ENCODE measurements around the gene NRCAM.
A peak's percentile ranks its signal among the peaks of the same experiment; 100 is the strongest.

NRCAM gene

GRCh38 chr7:108226816-108227299 is 229.4 kb downstream of the NRCAM start:
- Histone ChIP-seq H3K27me3 (ENCODE audit: insufficient read depth, poor library complexity, severe bottlenecking) (no peaks in the 10 kb centered on the region), H3K9me3 (ENCODE audit: severe bottlenecking) (no peaks in the 10 kb centered on the region), H3K27ac (ENCODE audit: poor library complexity, severe bottlenecking) (no peak overlapping the region), H3K36me3 (ENCODE audit: low read depth) (no peaks in the 10 kb centered on the region), H3K4me1 (ENCODE audit: insufficient read depth, poor library complexity, severe bottlenecking) (no peaks in the 10 kb centered on the region), H3K4me3 (ENCODE audit: severe bottlenecking) (no peak overlapping the region)
- no peak for DNase-seq (ENCODE audit: low spot score)
- TF ChIP-seq, protein P1, sequence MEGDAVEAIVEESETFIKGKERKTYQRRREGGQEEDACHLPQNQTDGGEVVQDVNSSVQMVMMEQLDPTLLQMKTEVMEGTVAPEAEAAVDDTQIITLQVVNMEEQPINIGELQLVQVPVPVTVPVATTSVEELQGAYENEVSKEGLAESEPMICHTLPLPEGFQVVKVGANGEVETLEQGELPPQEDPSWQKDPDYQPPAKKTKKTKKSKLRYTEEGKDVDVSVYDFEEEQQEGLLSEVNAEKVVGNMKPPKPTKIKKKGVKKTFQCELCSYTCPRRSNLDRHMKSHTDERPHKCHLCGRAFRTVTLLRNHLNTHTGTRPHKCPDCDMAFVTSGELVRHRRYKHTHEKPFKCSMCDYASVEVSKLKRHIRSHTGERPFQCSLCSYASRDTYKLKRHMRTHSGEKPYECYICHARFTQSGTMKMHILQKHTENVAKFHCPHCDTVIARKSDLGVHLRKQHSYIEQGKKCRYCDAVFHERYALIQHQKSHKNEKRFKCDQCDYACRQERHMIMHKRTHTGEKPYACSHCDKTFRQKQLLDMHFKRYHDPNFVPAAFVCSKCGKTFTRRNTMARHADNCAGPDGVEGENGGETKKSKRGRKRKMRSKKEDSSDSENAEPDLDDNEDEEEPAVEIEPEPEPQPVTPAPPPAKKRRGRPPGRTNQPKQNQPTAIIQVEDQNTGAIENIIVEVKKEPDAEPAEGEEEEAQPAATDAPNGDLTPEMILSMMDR (IDR thresholded peaks at IDR 0.05; ENCODE audit: poor library complexity, severe bottlenecking), result no peak
- ATAC-seq (ENCODE audit: low read depth), result no peak

DNA sequence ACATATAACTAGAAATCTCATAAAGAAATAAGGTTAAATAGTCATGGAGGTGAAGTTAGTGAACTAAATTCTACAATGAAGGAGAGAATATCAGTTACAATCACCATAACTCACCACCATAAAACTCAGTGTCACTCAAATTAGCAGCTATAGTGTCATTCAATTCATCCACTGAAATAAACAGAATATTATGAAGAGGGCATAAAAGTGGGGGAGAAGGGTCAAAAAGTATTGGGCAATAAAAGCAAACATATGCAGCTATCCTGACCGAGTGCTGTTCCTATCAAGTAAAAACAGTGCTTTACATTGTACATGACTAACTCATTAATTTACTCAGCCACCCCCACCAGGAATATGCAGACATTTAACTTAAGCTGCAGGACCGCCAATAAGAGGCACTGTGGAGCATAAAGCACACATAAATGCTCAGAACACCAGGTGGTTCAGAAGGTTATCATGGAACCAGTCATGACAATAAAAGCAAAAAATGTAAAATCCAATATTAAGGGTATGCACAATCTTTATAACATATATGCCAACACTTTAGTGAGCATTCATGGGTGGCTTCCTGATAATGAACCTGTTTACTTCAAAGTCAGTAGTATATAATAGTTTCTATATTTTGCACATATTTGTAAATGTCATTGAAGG is 230.6 kb downstream of the NRCAM start:
- H3K36me3 ChIP-seq (ENCODE audit: low read depth), result no peaks in the 10 kb centered on the region
- no peaks in the 10 kb centered on the region for H3K27me3 ChIP-seq (ENCODE audit: insufficient read depth, poor library complexity, severe bottlenecking)
- no peaks in the 10 kb centered on the region for H3K4me1 ChIP-seq (ENCODE audit: insufficient read depth, poor library complexity, severe bottlenecking)
- no peak for DNase-seq (ENCODE audit: low spot score)
- no peak overlapping the region for H3K27ac ChIP-seq (ENCODE audit: poor library complexity, severe bottlenecking)
- no peaks in the 10 kb centered on the region for H3K9me3 ChIP-seq (ENCODE audit: severe bottlenecking)
- ATAC-seq (ENCODE audit: low read depth), result no peak
- TF ChIP-seq, protein P1 (IDR thresholded peaks at IDR 0.05; ENCODE audit: poor library complexity, severe bottlenecking), result no peak
- no peak overlapping the region for H3K4me3 ChIP-seq (ENCODE audit: severe bottlenecking)

DNA sequence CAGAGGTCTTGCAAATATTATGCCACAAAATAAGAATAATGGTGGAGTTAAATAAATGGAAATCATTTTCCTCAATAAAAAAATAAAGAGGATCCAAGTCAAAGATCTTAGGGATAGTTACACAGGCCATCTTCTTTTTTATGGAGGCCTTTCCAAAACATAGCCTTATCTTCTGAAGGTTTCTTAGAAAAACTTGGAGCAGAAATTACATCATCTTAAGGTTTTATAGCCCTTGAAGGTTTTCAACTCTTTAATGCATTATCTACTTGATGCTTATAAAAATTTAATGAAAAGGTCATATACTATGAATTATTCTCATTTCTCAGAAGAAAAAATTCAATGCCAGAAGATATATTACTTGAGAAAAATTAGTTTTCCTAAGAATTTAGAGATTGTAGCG is 231.8 kb downstream of the NRCAM start:
- H3K9me3 ChIP-seq (ENCODE audit: severe bottlenecking), result no peaks in the 10 kb centered on the region
- DNase-seq (ENCODE audit: low spot score) (no peak), ATAC-seq (ENCODE audit: low read depth) (no peak)
- H3K36me3 ChIP-seq (ENCODE audit: low read depth), result no peaks in the 10 kb centered on the region
- H3K27ac ChIP-seq (ENCODE audit: poor library complexity, severe bottlenecking), result no peak overlapping the region
- H3K27me3 ChIP-seq (ENCODE audit: insufficient read depth, poor library complexity, severe bottlenecking), result no peaks in the 10 kb centered on the region
- TF ChIP-seq, protein P1 (IDR thresholded peaks at IDR 0.05; ENCODE audit: poor library complexity, severe bottlenecking), result no peak
- H3K4me1 ChIP-seq (ENCODE audit: insufficient read depth, poor library complexity, severe bottlenecking), result no peaks in the 10 kb centered on the region
- H3K4me3 ChIP-seq (ENCODE audit: severe bottlenecking), result no peak overlapping the region

DNA sequence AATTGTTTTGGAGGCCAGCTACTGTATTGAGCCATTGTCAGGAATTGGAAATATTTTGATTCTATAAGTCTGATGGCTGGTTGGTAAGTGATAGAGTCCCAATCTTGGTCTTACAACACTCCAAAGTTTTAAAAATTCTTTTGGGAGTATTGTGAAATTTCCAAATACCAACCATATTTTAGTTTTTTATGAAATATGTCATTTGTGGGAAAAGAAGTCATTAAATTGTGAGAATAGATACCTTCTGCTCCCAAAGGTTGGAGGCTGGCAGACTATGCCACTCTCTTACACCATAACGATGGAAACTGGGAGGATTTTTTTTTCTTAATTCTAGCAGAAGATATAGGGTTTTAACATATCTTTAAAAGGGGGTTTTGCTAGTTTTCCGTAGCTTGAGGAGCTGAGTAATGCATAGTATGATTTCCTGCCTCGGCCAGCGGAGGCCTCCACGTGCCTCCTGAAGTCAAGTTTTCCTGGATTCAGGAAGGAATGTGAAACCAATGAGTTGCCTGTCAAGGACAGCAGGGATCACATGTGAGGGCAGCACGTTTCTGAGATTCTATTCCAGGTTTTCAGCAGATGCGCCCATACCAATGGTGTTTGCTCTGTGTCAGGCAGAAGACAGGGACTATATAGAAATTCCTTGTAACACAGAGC is 233.9 kb downstream of the NRCAM start:
- Histone ChIP-seq H3K4me1 (ENCODE audit: insufficient read depth, poor library complexity, severe bottlenecking) (no peaks in the 10 kb centered on the region), H3K9me3 (ENCODE audit: severe bottlenecking) (no peaks in the 10 kb centered on the region), H3K4me3 (ENCODE audit: severe bottlenecking) (no peak overlapping the region), H3K27ac (ENCODE audit: poor library complexity, severe bottlenecking) (no peak overlapping the region), H3K36me3 (ENCODE audit: low read depth) (no peaks in the 10 kb centered on the region), H3K27me3 (ENCODE audit: insufficient read depth, poor library complexity, severe bottlenecking) (no peaks in the 10 kb centered on the region)
- ATAC-seq (ENCODE audit: low read depth) (no peak), DNase-seq (ENCODE audit: low spot score) (no peak)
- TF ChIP-seq, protein P1 (IDR thresholded peaks at IDR 0.05; ENCODE audit: poor library complexity, severe bottlenecking), result peak; percentile 18

All from RWPE2 (cell line).